Mononuclear cell (primary cell): Measurements from ENCODE around the gene U2AF2. TPM values are rescaled to one million over a fixed set of nuclear protein-coding genes. Genes with fewer than 3 reads are reported as not detected.

ENCODE experiments used
- H3K27me3 ChIP-seq: 2 replicates; pipeline ENCODE4 v1.6.0; 2011; ENCODE audit warnings: low read length, control low read depth; ENCODE audit not compliant: insufficient read depth
- H3K4me1 ChIP-seq: 2 replicates; pipeline ENCODE4 v1.5.1; 2011; ENCODE audit warnings: mild to moderate bottlenecking, low read length, control low read depth; ENCODE audit not compliant: insufficient read depth
- H3K4me3 ChIP-seq: 2 replicates; pipeline ENCODE4 v1.5.1; 2011; ENCODE audit warnings: mild to moderate bottlenecking, low read length, moderate library complexity
- H3K9me3 ChIP-seq: 2 replicates; pipeline ENCODE4 v1.5.1; 2011; ENCODE audit warnings: low read depth, mild to moderate bottlenecking, control low read depth, low read length
- total RNA-seq: library from RNA; depleted of rRNA; stranded (reverse); fragments of >200 nt; gene quantifications from one replicate; pipeline ENCODE4 v1.2.3, GENCODE V29; 2012

Gene U2AF2
- total RNA-seq, 1 donor = 55.6 TPM

DNA sequence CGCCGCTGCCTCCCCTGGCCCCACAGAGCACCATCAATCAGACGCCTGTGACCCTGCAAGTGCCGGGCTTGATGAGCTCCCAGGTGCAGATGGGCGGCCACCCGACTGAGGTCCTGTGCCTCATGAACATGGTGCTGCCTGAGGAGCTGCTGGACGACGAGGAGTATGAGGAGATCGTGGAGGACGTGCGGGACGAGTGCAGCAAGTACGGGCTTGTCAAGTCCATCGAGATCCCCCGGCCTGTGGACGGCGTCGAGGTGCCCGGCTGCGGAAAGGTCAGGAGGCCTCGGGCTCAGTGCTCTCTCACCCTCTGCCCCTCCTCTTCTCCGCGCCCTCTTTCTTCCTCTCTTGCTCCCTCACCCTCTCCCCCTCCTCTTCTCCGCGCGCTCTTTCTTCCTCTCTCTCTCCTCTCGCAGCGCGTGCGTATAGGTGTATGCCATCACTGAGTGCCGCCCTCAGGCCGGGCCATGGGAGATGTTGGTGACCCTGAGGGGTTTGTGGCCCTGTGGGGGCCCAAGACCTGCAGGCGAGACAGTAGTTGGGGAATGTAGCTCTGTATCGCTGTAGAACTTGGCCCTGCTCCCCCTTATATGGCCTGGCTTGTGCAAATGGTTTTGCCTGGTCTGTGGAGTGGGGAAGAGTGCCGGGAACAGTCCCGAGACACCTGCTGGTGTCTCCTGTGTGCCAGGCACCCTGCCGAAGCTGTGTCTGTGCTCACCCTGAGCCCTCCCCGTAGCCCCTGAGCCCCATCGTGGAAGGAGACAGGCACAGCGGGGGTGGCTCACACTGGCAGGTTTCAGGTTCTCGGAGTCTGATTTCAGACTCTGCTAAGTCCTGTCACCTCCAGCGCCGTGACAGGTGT is 14.8 kb downstream of the U2AF2 start:
- no peak overlapping the region for H3K4me3 ChIP-seq
- H3K27me3 ChIP-seq = no peaks in the 10 kb centered on the region
- H3K9me3 ChIP-seq = no peaks in the 10 kb centered on the region
- peaks cover 5% of the 10 kb centered on the region for H3K4me1 ChIP-seq

GRCh38 chr19:55670280-55671053 is 15.6 kb downstream of the U2AF2 start:
- Histone ChIP-seq H3K27me3 (no peaks in the 10 kb centered on the region), H3K9me3 (no peaks in the 10 kb centered on the region), H3K4me3 (no peak overlapping the region), H3K4me1 (peaks cover 7% of the 10 kb centered on the region)

DNA sequence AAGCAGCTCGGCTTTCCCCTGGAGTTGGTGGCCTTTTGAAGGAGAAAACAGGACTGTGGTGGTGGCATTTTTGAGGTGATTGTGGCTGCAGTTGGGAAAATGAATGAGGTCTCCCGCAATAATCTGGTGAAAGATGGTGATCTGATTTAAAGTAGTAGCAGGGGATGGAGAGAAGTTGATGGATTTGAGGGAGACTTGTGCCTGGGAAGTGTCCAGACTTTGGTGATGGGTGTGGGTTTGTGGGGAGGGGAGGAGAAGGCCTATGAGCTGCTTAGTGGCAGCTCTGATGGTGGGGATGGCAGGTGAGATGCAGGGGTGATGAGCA is 16.2 kb downstream of the U2AF2 start:
- peaks cover 13% of the 10 kb centered on the region for H3K4me1 ChIP-seq
- no peak overlapping the region for H3K4me3 ChIP-seq
- no peaks in the 10 kb centered on the region for H3K27me3 ChIP-seq
- no peaks in the 10 kb centered on the region for H3K9me3 ChIP-seq

GRCh38 chr19:55672418-55672817 is 17.6 kb downstream of the U2AF2 start:
- peaks cover 27% of the 10 kb centered on the region for H3K4me1 ChIP-seq
- no peak overlapping the region for H3K4me3 ChIP-seq
- no peaks in the 10 kb centered on the region for H3K9me3 ChIP-seq
- H3K27me3 ChIP-seq = no peaks in the 10 kb centered on the region

DNA sequence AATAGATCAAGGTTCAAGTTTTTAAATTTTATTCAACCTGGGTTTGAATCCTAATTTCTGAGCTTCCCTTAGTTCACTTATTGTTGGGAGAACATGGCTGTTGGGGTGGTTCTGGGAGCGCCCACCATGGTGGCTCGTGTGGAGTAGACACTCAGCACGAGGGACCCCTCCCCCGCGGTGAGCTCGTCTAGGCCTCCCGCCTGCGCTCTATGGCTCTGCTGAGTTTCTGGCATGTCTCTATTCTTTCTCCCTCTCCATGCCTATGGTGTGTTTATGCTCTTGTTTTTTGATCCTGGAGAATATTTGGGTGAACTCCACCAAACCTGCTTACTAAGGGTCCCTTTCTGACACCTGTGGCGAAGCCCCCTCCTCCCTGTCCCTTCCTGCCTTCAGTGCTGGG is 18.6 kb downstream of the U2AF2 start:
- no peaks in the 10 kb centered on the region for H3K27me3 ChIP-seq
- H3K4me3 ChIP-seq = no peak overlapping the region
- no peaks in the 10 kb centered on the region for H3K9me3 ChIP-seq
- peaks cover 37% of the 10 kb centered on the region for H3K4me1 ChIP-seq

DNA sequence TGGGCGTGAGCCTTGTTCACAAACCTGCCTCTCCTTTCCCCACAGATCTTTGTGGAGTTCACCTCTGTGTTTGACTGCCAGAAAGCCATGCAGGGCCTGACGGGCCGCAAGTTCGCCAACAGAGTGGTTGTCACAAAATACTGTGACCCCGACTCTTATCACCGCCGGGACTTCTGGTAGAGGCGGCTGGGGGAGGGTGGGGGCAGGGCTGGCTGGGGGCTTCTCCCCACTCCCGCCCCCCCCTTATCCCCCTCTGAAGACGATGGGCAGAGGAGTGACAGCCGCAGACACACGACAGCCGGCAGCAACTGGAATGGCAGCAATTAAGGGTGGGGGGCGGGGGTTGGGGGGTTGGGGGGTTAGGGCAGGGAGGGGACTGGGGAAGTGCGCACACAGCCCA is 19.1 kb downstream of the U2AF2 start:
- Histone ChIP-seq H3K27me3 (no peaks in the 10 kb centered on the region), H3K9me3 (no peaks in the 10 kb centered on the region), H3K4me1 (peaks cover 41% of the 10 kb centered on the region), H3K4me3 (no peak overlapping the region)

GRCh38 chr19:55674459-55674840 is 19.6 kb downstream of the U2AF2 start:
- no peaks in the 10 kb centered on the region for H3K27me3 ChIP-seq
- peaks cover 47% of the 10 kb centered on the region for H3K4me1 ChIP-seq
- no peaks in the 10 kb centered on the region for H3K9me3 ChIP-seq
- peak overlapping the region; percentile 92 for H3K4me3 ChIP-seq

DNA sequence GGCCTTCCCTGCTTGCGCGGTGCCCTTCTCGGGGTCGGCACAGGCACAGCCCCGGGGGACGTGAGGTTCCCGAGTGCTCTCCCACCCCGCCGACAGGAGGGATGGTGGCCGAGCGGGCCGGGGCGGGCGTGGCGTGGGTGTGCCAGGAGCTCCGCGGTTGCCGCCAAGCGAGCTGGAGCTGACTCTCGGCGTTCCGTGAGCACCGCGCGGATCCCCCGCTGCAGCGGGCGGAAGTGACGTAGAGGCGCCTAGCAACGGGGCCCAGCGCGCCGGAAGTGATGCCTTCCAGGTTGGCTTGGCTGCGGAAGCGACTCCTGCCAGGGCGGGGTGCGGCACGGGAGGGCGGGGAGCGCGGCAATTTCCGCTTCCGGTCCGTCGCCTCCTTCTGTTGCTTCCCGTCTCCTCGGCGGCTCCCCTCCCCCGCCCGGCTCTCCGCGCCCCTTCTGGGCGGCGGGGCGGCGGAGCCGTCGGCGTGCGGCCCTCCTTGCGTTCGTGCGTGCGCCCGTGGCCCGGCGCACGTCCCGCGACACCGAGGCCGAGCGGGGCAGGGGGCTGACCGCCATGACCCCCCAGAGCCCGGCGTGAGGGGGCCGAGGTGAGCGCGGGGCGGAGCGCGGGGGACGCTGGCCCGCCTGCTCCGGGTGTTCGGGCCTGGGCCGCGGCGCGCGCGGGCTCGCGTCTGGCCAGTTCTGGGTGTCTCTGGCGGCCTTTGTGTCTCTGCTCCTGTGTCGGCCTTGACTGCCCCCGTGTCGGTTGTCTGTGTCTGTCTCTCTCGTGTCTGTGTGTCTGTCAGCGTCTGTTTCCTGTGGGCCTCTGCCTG is 20.2 kb downstream of the U2AF2 start, which contains the start of gene EPN1:
EPN1 (plus strand) TSS at position 386 of the 820 bp plus-strand sequence. CDS start 3,402 bp downstream, outside the sequence.
- Histone ChIP-seq H3K9me3 (no peaks in the 10 kb centered on the region), H3K4me1 (peaks cover 53% of the 10 kb centered on the region), H3K4me3 (peak within 1 kb of the TSS; percentile 92), H3K27me3 (no peaks in the 10 kb centered on the region)

- H3K4me3 ChIP-seq = peak overlapping the region; percentile 92
- H3K9me3 ChIP-seq = no peaks in the 10 kb centered on the region
- H3K4me1 ChIP-seq = peaks cover 58% of the 10 kb centered on the region
- no peaks in the 10 kb centered on the region for H3K27me3 ChIP-seq
These were observed 21.0 kb downstream of the U2AF2 start for GRCh38 chr19:55675661-55676354.

GRCh38 chr19:55676383-55676782 is 21.5 kb downstream of the U2AF2 start:
- Histone ChIP-seq H3K4me1 (peaks cover 58% of the 10 kb centered on the region), H3K4me3 (no peak overlapping the region), H3K27me3 (no peaks in the 10 kb centered on the region), H3K9me3 (no peaks in the 10 kb centered on the region)

DNA sequence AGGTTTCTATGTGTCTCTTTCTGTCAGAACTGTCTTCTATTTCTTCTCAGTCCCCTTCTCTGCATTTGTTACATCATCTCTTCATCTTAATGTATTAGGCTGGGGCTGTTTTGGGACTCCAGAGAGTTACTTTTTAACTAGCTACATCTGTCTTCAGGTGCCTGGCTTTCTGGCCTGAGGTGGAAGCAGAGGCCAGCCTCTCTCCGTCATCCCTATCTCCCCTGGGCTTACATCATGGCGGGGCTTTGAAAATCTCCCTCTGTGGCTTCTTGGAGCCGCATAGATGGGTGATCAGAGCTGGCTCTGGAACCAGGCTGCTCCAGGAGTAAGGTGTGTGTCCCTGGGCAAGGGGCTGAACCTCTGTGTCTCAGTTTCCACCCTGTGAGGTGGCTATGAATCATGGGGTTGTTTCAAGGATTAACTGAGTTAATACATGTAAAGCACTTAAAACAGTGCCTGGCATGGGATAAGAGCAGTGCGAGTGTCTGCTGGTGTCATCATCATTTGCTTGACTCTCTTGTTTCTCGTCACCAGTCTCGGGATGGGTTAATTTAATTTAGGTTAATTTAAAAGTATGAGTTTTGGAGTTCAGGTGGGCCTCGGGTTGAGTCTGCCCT is 22.2 kb downstream of the U2AF2 start:
- H3K27me3 ChIP-seq = no peaks in the 10 kb centered on the region
- no peak overlapping the region for H3K4me3 ChIP-seq
- H3K9me3 ChIP-seq = no peaks in the 10 kb centered on the region
- peaks cover 58% of the 10 kb centered on the region for H3K4me1 ChIP-seq

DNA sequence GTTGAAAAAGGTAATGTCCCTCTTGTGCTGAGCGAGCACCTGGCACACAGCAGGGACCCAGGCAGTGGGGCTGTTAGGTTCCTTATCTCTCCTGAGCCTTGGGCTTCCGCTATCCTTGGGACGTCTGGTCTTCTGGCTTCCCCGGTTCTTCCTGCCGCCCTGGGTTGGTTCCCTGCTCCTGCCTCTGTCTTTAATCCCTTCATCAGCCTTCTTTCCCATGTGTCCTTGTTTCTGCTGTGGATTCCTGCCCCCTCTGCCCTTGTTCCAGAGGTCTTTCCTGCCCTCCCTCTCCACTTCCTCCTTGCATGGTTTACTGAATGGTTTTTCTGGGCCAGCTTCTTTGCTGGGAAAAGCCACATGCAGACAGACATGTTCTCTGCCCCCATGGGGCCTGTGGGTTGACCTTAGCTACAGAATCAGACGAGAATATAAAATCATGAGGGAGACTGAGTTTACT is 22.8 kb downstream of the U2AF2 start:
- Histone ChIP-seq H3K4me3 (no peak overlapping the region), H3K27me3 (no peaks in the 10 kb centered on the region), H3K4me1 (peaks cover 58% of the 10 kb centered on the region), H3K9me3 (no peaks in the 10 kb centered on the region)

- H3K27me3 ChIP-seq = no peaks in the 10 kb centered on the region
- H3K4me1 ChIP-seq = peaks cover 58% of the 10 kb centered on the region
- no peaks in the 10 kb centered on the region for H3K9me3 ChIP-seq
- H3K4me3 ChIP-seq = no peak overlapping the region
These were observed 23.4 kb downstream of the U2AF2 start for GRCh38 chr19:55678121-55678671.
